ENCODE data around the gene U2SURP. TPM values are rescaled to one million over a fixed set of nuclear protein-coding genes. Genes with fewer than 3 reads are reported as not detected.
"Not testable (repeated sequence)": the region's sequence is repeated elsewhere in the genome, so short reads cannot be mapped to it uniquely, and the experiment has no call there.

The U2SURP gene
- total RNA-seq, 1 donor from 2014 or later: 125 TPM

- ATAC-seq (no peak), DNase-seq (ENCODE audit: low spot score) (no peak)
- intact Hi-C loops (cut with DNase I): no loop called here
These were observed 842 bp upstream of the U2SURP start for GRCh38 chr3:143000528-143000927.

GRCh38 chr3:143001034-143001368, 369 bp upstream of the U2SURP start:
- ATAC-seq: peak; percentile 44
- intact Hi-C loops (cut with DNase I): no loop called here
- peak; percentile 70 for DNase-seq (ENCODE audit: low spot score)

GRCh38 chr3:143002083-143002712, 828 bp downstream of the U2SURP start:
- peak; percentile 5 for ATAC-seq
- DNase-seq (ENCODE audit: low spot score): no peak
- intact Hi-C loops (cut with DNase I): no loop called here

GRCh38 chr3:143002727-143003126, 1.4 kb downstream of the U2SURP start:
- intact Hi-C loops (cut with DNase I): no loop called here
- DNase-seq (ENCODE audit: low spot score) (no peak), ATAC-seq (no peak)

GRCh38 chr3:143004823-143005222, 3.5 kb downstream of the U2SURP start:
- DNase-seq (ENCODE audit: low spot score) (no peak), ATAC-seq (no peak)
- intact Hi-C loops (cut with DNase I): no loop called here

- intact Hi-C loops (cut with DNase I): no loop called here
- DNase-seq (ENCODE audit: low spot score) (no peak), ATAC-seq (no peak)
These were observed 8.7 kb downstream of the U2SURP start for GRCh38 chr3:143010024-143010423.

- no peak for ATAC-seq
- intact Hi-C loops (cut with DNase I): no loop called here
- DNase-seq (ENCODE audit: low spot score): no peak
These were observed 10.3 kb downstream of the U2SURP start for GRCh38 chr3:143011705-143012104.

GRCh38 chr3:143014921-143015320, 13.6 kb downstream of the U2SURP start:
- ATAC-seq: no peak
- intact Hi-C loops (cut with DNase I): no loop called here
- DNase-seq (ENCODE audit: low spot score): no peak

GRCh38 chr3:143016321-143016972, 15.1 kb downstream of the U2SURP start:
- DNase-seq (ENCODE audit: low spot score) (no peak), ATAC-seq (no peak)
- intact Hi-C loops (cut with DNase I): no loop called here

- no peak for DNase-seq (ENCODE audit: low spot score)
- intact Hi-C loops (cut with DNase I): no loop called here
- no peak for ATAC-seq
These were observed 23.1 kb downstream of the U2SURP start for GRCh38 chr3:143024351-143024960.

- intact Hi-C loops (cut with DNase I): no loop called here
- no peak for DNase-seq (ENCODE audit: low spot score)
- ATAC-seq: no peak
These were observed 30.0 kb downstream of the U2SURP start for GRCh38 chr3:143031327-143031726.

GRCh38 chr3:143031796-143032387, 30.5 kb downstream of the U2SURP start:
- ATAC-seq; intact Hi-C loops (cut with DNase I): not testable (repeated sequence)

GRCh38 chr3:143035466-143036211, 34.3 kb downstream of the U2SURP start:
- DNase-seq (ENCODE audit: low spot score): no peak
- intact Hi-C loops (cut with DNase I): no loop called here
- ATAC-seq: no peak

More at GRCh38 chr3:143031796-143032387, 30.5 kb downstream of the U2SURP start:
- DNase-seq (ENCODE audit: low spot score): not testable (repeated sequence)

GRCh38 chr3:143036557-143036956, 35.2 kb downstream of the U2SURP start:
- DNase-seq (ENCODE audit: low spot score) (no peak), ATAC-seq (no peak)
- intact Hi-C loops (cut with DNase I): no loop called here

- DNase-seq (ENCODE audit: low spot score) (no peak), ATAC-seq (no peak)
- intact Hi-C loops (cut with DNase I): no loop called here
These were observed 36.5 kb downstream of the U2SURP start for GRCh38 chr3:143037867-143038266.

- intact Hi-C loops (cut with DNase I): no loop called here
- ATAC-seq (no peak), DNase-seq (ENCODE audit: low spot score) (no peak)
These were observed 39.0 kb downstream of the U2SURP start for GRCh38 chr3:143040261-143040879.

- intact Hi-C loops (cut with DNase I): no loop called here
- no peak for DNase-seq (ENCODE audit: low spot score)
- no peak for ATAC-seq
These were observed 40.5 kb downstream of the U2SURP start for GRCh38 chr3:143041903-143042302.

- DNase-seq (ENCODE audit: low spot score) (no peak), ATAC-seq (no peak)
- intact Hi-C loops (cut with DNase I): no loop called here
These were observed 44.3 kb downstream of the U2SURP start for GRCh38 chr3:143045639-143046038.

- DNase-seq (ENCODE audit: low spot score); intact Hi-C loops (cut with DNase I); ATAC-seq: not testable (repeated sequence)
These were observed 44.7 kb downstream of the U2SURP start for GRCh38 chr3:143046075-143046474.

All from sciatic nerve (tissue), 2 donors.